Endothelial cell of umbilical vein (primary cell): ENCODE data around the gene EFNB1. TPM values are rescaled to one million over a fixed set of nuclear protein-coding genes. Genes with fewer than 3 reads are reported as not detected.

ENCODE experiments used
- BruUV-seq: library from RNA; stranded (reverse); fragments of 400-500 nt; replicated peaks from 2 replicates; lab custom pipeline; 2021; lab: Mats Ljungman, UMichigan
- CTCF ChIA-PET: fragments of 300-600, 350-600 bp; sonication (Branson Sonifier 250); formaldehyde crosslinking; loops from one replicate; lab custom pipeline; 2021; ENCODE audit warnings: antibody characterized with exemption, inconsistent platforms; lab: Charles Lee
- POLR2A ChIA-PET: fragments of 300-600, 350-600 bp; sonication (Branson Sonifier 250); formaldehyde crosslinking; loops from one replicate; lab custom pipeline; 2021; ENCODE audit warnings: antibody characterized with exemption, inconsistent platforms; lab: Charles Lee
- DNase-seq: peaks from one replicate; pipeline ENCODE4 v3.0.0-alpha.2; 2011; ENCODE audit warnings: low read depth, low spot score
- FAIRE-seq: peaks from 2 replicates; lab custom pipeline; 2011; peaks lifted over from hg19 to GRCh38; lab: Jason Lieb, UNC
- H2AFZ ChIP-seq: 2 replicates; pipeline ENCODE4 v1.6.0; 2012; ENCODE audit warnings: low read depth, low read length, control low read depth, inconsistent platforms
- H3K27ac ChIP-seq: 2 replicates; pipeline ENCODE4 v1.5.1; 2011; ENCODE audit warnings: low read depth, mild to moderate bottlenecking, control low read depth, low read length, moderate library complexity; ENCODE audit not compliant: insufficient read depth
- H3K27me3 ChIP-seq, 2 experiments: 2 replicates each; pipeline versions ENCODE4 v1.6.0 to v1.6.1; 2011; ENCODE audit warnings: low read length in 2 of 2, mixed read lengths in 1 of 2; ENCODE audit not compliant: control insufficient read depth in 2 of 2, insufficient read depth in 2 of 2
- H3K36me3 ChIP-seq, 2 experiments: 2 replicates in 1 of 2; 3 replicates in 1 of 2; pipeline ENCODE4 v1.5.1; 2011; ENCODE audit warnings: low read length in 2 of 2, mild to moderate bottlenecking in 1 of 2, moderate library complexity in 1 of 2; ENCODE audit not compliant: control insufficient read depth in 2 of 2, insufficient read depth in 2 of 2; ENCODE audit errors: extremely low read depth in 1 of 2
- H3K4me1 ChIP-seq: 3 replicates; pipeline ENCODE4 v1.5.1; 2011; ENCODE audit warnings: mild to moderate bottlenecking, low read length; ENCODE audit not compliant: control insufficient read depth, insufficient read depth; ENCODE audit errors: extremely low read depth
- H3K4me2 ChIP-seq: 2 replicates; pipeline ENCODE4 v1.6.1; 2011; ENCODE audit warnings: low read length, control low read depth, mixed read lengths; ENCODE audit not compliant: insufficient read depth
- H3K4me3 ChIP-seq, 3 experiments: fragments of 200-600 bp in 1 of 3; sonication (generic), shearing (Covaris generic) in 1 of 3; replicated peaks in 1 of 3; 2 replicates each; pipeline ENCODE4 v1.5.1; 2011 to 2016; ENCODE audit warnings: control low read depth in 3 of 3, low read length in 3 of 3, mild to moderate bottlenecking in 2 of 3, inconsistent platforms in 1 of 3, low read depth in 1 of 3, moderate library complexity in 1 of 3; ENCODE audit not compliant: insufficient read depth in 1 of 3
- H3K79me2 ChIP-seq: 2 replicates; pipeline ENCODE4 v1.6.0; 2012; ENCODE audit warnings: low read length, inconsistent platforms; ENCODE audit not compliant: control insufficient read depth, insufficient read depth
- H3K9ac ChIP-seq: replicated peaks from 2 replicates; pipeline ENCODE3; 2011; ENCODE audit warnings: low read length, control low read depth; ENCODE audit not compliant: insufficient read depth; ENCODE audit errors: extremely low read depth
- H3K9me1 ChIP-seq: replicated peaks from 3 replicates; pipeline ENCODE4 v1.6.0; 2011; ENCODE audit warnings: mild to moderate bottlenecking, low read length; ENCODE audit not compliant: control insufficient read depth, insufficient read depth; ENCODE audit errors: extremely low read depth
- H3K9me3 ChIP-seq: replicated peaks from 2 replicates; pipeline ENCODE4 v1.5.1; 2012; ENCODE audit warnings: low read length, inconsistent platforms; ENCODE audit not compliant: control insufficient read depth, insufficient read depth
- H4K20me1 ChIP-seq: replicated peaks from 2 replicates; pipeline ENCODE3; 2011; ENCODE audit warnings: mild to moderate bottlenecking, low read length; ENCODE audit not compliant: control insufficient read depth, insufficient read depth; ENCODE audit errors: extremely low read depth
- EZH2 ChIP-seq: IDR thresholded peaks from 2 replicates; pipeline ENCODE4 v1.6.1; 2012; ENCODE audit warnings: borderline replicate concordance, low read depth, mild to moderate bottlenecking, moderate library complexity, low read length, inconsistent platforms; ENCODE audit not compliant: severe bottlenecking
- FOS ChIP-seq: IDR thresholded peaks from 2 replicates; pipeline ENCODE4 v1.6.1; 2011; ENCODE audit warnings: mild to moderate bottlenecking, low read length, moderate library complexity, borderline replicate concordance; ENCODE audit not compliant: insufficient read depth
- GATA2 ChIP-seq: IDR thresholded peaks from 2 replicates; pipeline ENCODE4 v1.7.0; 2011; ENCODE audit warnings: low read depth, mild to moderate bottlenecking, moderate library complexity, mixed read lengths, low read length; ENCODE audit not compliant: insufficient read length, insufficient read depth
- JUN ChIP-seq: IDR thresholded peaks from 2 replicates; pipeline ENCODE4 v1.6.1; 2011; ENCODE audit warnings: borderline replicate concordance, low read depth; ENCODE audit not compliant: insufficient read length, insufficient read depth
- MYC ChIP-seq: IDR thresholded peaks from one replicate; pipeline ENCODE4 v1.6.1; 2011; ENCODE audit warnings: mild to moderate bottlenecking, low read depth, low read length
- POLR2A ChIP-seq: IDR thresholded peaks from 2 replicates; pipeline ENCODE4 v1.6.1; 2012; ENCODE audit warnings: low read depth, mild to moderate bottlenecking, control low read depth, low read length
- POLR2AphosphoS5 ChIP-seq: IDR thresholded peaks from 2 replicates; pipeline ENCODE4 v1.6.1; 2012; ENCODE audit warnings: low read depth, mild to moderate bottlenecking, control low read depth, low read length, moderate library complexity; ENCODE audit not compliant: insufficient read depth
- dilution Hi-C: fragments of 300-500 bp; cut with MboI; formaldehyde crosslinking; loops from one replicate; pipeline ENCODE4 v1.15.0; 2019; ENCODE audit warnings: low sequenced_read_pairs; ENCODE audit not compliant: extremely low pct_ligation_motif_present
- intact Hi-C: fragments of 100-400 bp; cut with micrococcal nuclease; formaldehyde crosslinking; loops from one replicate; pipeline ENCODE4 v1.10.0; 2022
- polyA plus RNA-seq, 4 experiments: library from polyadenylated mRNA; depleted of rRNA in 3 of 4; stranded (reverse) in 3 of 4; unstranded in 1 of 4; fragments of >200 nt; gene quantifications; 2 replicates each; pipeline versions ENCODE4 v1.2.1 to v1.2.3, GENCODE V29; 2011 to 2012; ENCODE audit warnings: missing spikeins in 1 of 4
- total RNA-seq: library from RNA; stranded (reverse); gene quantifications from 2 replicates; pipeline ENCODE4 v1.2.3, GENCODE V29; 2021
- TF ChIP-seq, protein P1 (sequence below), 2 donors: IDR thresholded peaks; 1 replicate in 1 of 2; 2 replicates in 1 of 2; pipeline ENCODE4 v1.5.1; 2011; ENCODE audit warnings: low read length in 2 of 2, mild to moderate bottlenecking in 2 of 2, moderate library complexity in 2 of 2, control low read depth in 1 of 2, inconsistent platforms in 1 of 2, low read depth in 1 of 2; ENCODE audit not compliant: insufficient read depth in 1 of 2; ENCODE audit errors: extremely low read depth in 1 of 2
- TF ChIP-seq, protein P2 (sequence below): IDR thresholded peaks from 2 replicates; pipeline ENCODE4 v1.6.1; 2011; ENCODE audit not compliant: insufficient read depth, insufficient read length

Gene EFNB1
- total and polyA plus RNA-seq, 2 donors (not counting 3 experiments of a cell fraction or from before 2014, with no cell fraction given) = 7.8 to 13.3 TPM

DNA sequence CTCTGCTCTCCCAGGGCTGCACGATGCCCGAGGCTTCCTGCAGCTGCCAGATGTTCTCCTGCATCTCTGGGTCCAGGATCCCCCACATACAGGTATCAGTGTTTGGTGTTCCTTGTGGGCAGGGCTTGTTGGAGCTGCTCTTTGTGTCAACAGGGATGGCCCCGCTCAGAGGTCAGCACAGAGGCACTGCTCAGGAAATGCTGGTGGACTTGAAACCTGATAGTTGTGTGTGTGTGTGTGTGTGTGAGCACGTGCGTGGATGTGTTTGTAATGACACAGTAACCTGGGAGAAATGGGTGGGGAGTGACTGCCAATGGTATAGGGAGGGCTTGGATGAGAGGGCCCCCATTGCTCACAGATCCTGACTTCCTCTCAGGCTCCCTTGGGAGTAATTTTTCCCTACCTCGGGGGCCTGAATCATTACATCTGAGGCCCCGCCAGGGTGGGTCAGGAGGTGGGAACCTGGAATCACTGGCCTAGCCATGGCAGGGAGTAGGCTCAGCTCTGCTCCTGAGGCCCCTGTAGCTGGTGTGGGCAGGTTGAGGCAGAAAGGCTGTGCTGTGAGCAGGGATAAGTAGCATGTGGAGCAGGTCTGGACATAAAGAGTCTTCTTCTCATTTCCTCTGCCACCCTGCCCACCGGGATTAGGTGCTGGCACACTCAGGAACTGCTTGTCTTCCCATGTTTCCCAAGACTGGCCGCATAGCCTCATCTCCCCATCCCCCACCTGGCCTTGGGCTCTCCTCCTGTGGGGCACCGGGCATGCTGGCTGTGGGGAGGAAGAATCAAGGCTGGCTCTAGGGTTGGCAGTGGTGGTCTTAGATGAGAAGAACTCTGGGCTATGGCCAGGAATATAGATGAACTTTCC, 2.5 kb upstream of the EFNB1 start:
- H3K79me2 ChIP-seq = peaks cover 1% of the 10 kb centered on the region
- H2AFZ ChIP-seq = no peak overlapping the region
- dilution Hi-C loops (no loop called here), intact Hi-C loops (loop anchor here (5.0 kb wide), 3 partner anchors 106 to 1271 kb away; no protein-coding TSS in a partner anchor)
- H3K9me3 ChIP-seq = no peaks in the 10 kb centered on the region
- no TSS peak for BruUV-seq
- H3K36me3 ChIP-seq = no peaks in the 10 kb centered on the region
- H3K9ac ChIP-seq = no peak overlapping the region
- no peak overlapping the region for H3K27ac ChIP-seq
- H3K4me1 ChIP-seq = peaks cover 4% of the 10 kb centered on the region
- H3K9me1 ChIP-seq = no peaks in the 10 kb centered on the region
- ChIA-PET CTCF (interaction anchor here (1.4 to 6.1 kb wide), 6 partner anchors 205 to 461 kb away, joined by 5 to 164 read pairs (median 34); no protein-coding TSS in a partner anchor), POLR2A (interaction anchor here (1.4 kb wide), 1 partner anchor 209 kb away, joined by 4 read pairs; no protein-coding TSS in a partner anchor)
- H3K4me2 ChIP-seq = no peak overlapping the region
- no peaks in the 10 kb centered on the region for H4K20me1 ChIP-seq
- H3K27me3 ChIP-seq = peaks cover 0 to 2% of the 10 kb centered on the region in 2 experiments
- H3K4me3 ChIP-seq = no peak overlapping the region
- no peak for TF ChIP-seq JUN
- TF ChIP-seq POLR2AphosphoS5 = no peak
- TF ChIP-seq GATA2 = no peak
- TF ChIP-seq POLR2A = no peak
- TF ChIP-seq, protein P1, sequence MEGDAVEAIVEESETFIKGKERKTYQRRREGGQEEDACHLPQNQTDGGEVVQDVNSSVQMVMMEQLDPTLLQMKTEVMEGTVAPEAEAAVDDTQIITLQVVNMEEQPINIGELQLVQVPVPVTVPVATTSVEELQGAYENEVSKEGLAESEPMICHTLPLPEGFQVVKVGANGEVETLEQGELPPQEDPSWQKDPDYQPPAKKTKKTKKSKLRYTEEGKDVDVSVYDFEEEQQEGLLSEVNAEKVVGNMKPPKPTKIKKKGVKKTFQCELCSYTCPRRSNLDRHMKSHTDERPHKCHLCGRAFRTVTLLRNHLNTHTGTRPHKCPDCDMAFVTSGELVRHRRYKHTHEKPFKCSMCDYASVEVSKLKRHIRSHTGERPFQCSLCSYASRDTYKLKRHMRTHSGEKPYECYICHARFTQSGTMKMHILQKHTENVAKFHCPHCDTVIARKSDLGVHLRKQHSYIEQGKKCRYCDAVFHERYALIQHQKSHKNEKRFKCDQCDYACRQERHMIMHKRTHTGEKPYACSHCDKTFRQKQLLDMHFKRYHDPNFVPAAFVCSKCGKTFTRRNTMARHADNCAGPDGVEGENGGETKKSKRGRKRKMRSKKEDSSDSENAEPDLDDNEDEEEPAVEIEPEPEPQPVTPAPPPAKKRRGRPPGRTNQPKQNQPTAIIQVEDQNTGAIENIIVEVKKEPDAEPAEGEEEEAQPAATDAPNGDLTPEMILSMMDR (IDR thresholded peaks at IDR 0.05; ENCODE audit: extremely low read depth in 1 of 2, insufficient read depth in 1 of 2, low read depth in 1 of 2, low read length in 2 of 2) = no peak
- TF ChIP-seq FOS = no peak
- TF ChIP-seq, protein P2, sequence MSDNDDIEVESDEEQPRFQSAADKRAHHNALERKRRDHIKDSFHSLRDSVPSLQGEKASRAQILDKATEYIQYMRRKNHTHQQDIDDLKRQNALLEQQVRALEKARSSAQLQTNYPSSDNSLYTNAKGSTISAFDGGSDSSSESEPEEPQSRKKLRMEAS = no peak
- no peak for TF ChIP-seq EZH2
- no peak for TF ChIP-seq MYC
- DNase-seq (no peak), FAIRE-seq (no peak)
